ENCODE data around the gene PNKD.

The PNKD gene

GRCh38 chr2:218284106-218284811, 13.9 kb downstream of the PNKD start:
- no peak for TF ChIP-seq CTCF (IDR thresholded peaks at IDR 0.05; ENCODE audit: low read depth, low read length)
- H3K27me3 ChIP-seq = no peaks in the 10 kb centered on the region
- no peak for DNase-seq
- H3K4me1 ChIP-seq = peaks cover 5% of the 10 kb centered on the region; the same call in 1 of the 2 replicates
- no peaks in the 10 kb centered on the region for H3K36me3 ChIP-seq
- H3K4me3 ChIP-seq (ENCODE audit: low read depth, low read length) = no peak overlapping the region
- no peaks in the 10 kb centered on the region for H3K9me3 ChIP-seq

- Histone ChIP-seq H3K36me3 (no peaks in the 10 kb centered on the region), H3K4me1 (peaks cover 5% of the 10 kb centered on the region; the same call in 1 of the 2 replicates), H3K9me3 (no peaks in the 10 kb centered on the region), H3K27me3 (no peaks in the 10 kb centered on the region), H3K4me3 (ENCODE audit: low read depth, low read length) (no peak overlapping the region)
- no peak for DNase-seq
- no peak for TF ChIP-seq CTCF (IDR thresholded peaks at IDR 0.05; ENCODE audit: low read depth, low read length)
Observed at GRCh38 chr2:218285604-218286003, 15.3 kb downstream of the PNKD start.

GRCh38 chr2:218286570-218287459, 16.5 kb downstream of the PNKD start:
- no peak for TF ChIP-seq CTCF (IDR thresholded peaks at IDR 0.05; ENCODE audit: low read depth, low read length)
- Histone ChIP-seq H3K36me3 (no peaks in the 10 kb centered on the region), H3K4me1 (peaks cover 5% of the 10 kb centered on the region; the same call in 1 of the 2 replicates), H3K27me3 (no peaks in the 10 kb centered on the region), H3K4me3 (ENCODE audit: low read depth, low read length) (0 out of 2 replicates have a peak overlapping the region, but pooled peaks have one; percentile 8), H3K9me3 (no peaks in the 10 kb centered on the region)
- DNase-seq = peak; percentile 58

GRCh38 chr2:218289639-218290315, 19.5 kb downstream of the PNKD start:
- Histone ChIP-seq H3K4me1 (peaks cover 8% of the 10 kb centered on the region; the same call in 1 of the 2 replicates), H3K36me3 (no peaks in the 10 kb centered on the region), H3K4me3 (ENCODE audit: low read depth, low read length) (no peak overlapping the region), H3K27me3 (no peaks in the 10 kb centered on the region), H3K9me3 (no peaks in the 10 kb centered on the region)
- DNase-seq = no peak
- no peak for TF ChIP-seq CTCF (IDR thresholded peaks at IDR 0.05; ENCODE audit: low read depth, low read length)

GRCh38 chr2:218290316-218291261, 20.3 kb downstream of the PNKD start:
- TF ChIP-seq CTCF (IDR thresholded peaks at IDR 0.05; ENCODE audit: low read depth, low read length) = no peak
- H3K27me3 ChIP-seq = no peaks in the 10 kb centered on the region
- H3K9me3 ChIP-seq = no peaks in the 10 kb centered on the region
- H3K36me3 ChIP-seq = no peaks in the 10 kb centered on the region
- no peak for DNase-seq
- H3K4me1 ChIP-seq = peaks cover 8% of the 10 kb centered on the region; the same call in 1 of the 2 replicates
- no peak overlapping the region for H3K4me3 ChIP-seq (ENCODE audit: low read depth, low read length)

Measured in BE2C (cell line).